BE2C (cell line): ENCODE measurements around the gene GALNT17.

ENCODE experiments used
- DNase-seq: peaks from one replicate; pipeline ENCODE4 v3.0.0-alpha.2; 2020
- H3K27me3 ChIP-seq: fragments of 250-450 bp; sonication (Bioruptor Pico); 2 replicates; pipeline ENCODE4 v1.5.1; 2020; ENCODE audit warnings: mild to moderate bottlenecking
- H3K36me3 ChIP-seq: fragments of 250-450 bp; sonication (Bioruptor Pico); 2 replicates; pipeline ENCODE4 v1.5.1; 2020; ENCODE audit warnings: mild to moderate bottlenecking
- H3K4me1 ChIP-seq: fragments of 250-450 bp; sonication (Bioruptor Pico); 2 replicates; pipeline ENCODE4 v1.5.1; 2020
- H3K4me3 ChIP-seq: 2 replicates; pipeline ENCODE4 v1.5.1; 2011; ENCODE audit warnings: low read depth, low read length
- H3K9me3 ChIP-seq: fragments of 250-450 bp; sonication (Bioruptor Pico); 2 replicates; pipeline ENCODE4 v1.5.1; 2020
- CTCF ChIP-seq: IDR thresholded peaks from 2 replicates; pipeline ENCODE4 v1.5.1; 2012; ENCODE audit warnings: mild to moderate bottlenecking, low read depth, low read length

GALNT17 gene

GRCh38 chr7:71750290-71750689, 618.3 kb downstream of the GALNT17 start:
- no peak for DNase-seq
- Histone ChIP-seq H3K4me3 (no peak overlapping the region), H3K9me3 (no peaks in the 10 kb centered on the region), H3K4me1 (no peaks in the 10 kb centered on the region), H3K36me3 (no peaks in the 10 kb centered on the region), H3K27me3 (no peaks in the 10 kb centered on the region; the same call in 1 of the 2 replicates)
- no peak for TF ChIP-seq CTCF

- no peaks in the 10 kb centered on the region for H3K9me3 ChIP-seq
- no peaks in the 10 kb centered on the region for H3K4me1 ChIP-seq
- H3K27me3 ChIP-seq, result no peaks in the 10 kb centered on the region; the same call in 1 of the 2 replicates
- DNase-seq, result peak; percentile 79
- no peak overlapping the region for H3K4me3 ChIP-seq
- peak; percentile 76 for TF ChIP-seq CTCF
- H3K36me3 ChIP-seq, result no peaks in the 10 kb centered on the region
These were observed 620.4 kb downstream of the GALNT17 start for GRCh38 chr7:71752171-71752935.

GRCh38 chr7:71753236-71753635, 621.3 kb downstream of the GALNT17 start:
- no peak for DNase-seq
- no peak for TF ChIP-seq CTCF
- H3K27me3 ChIP-seq, result no peaks in the 10 kb centered on the region; the same call in 1 of the 2 replicates
- no peaks in the 10 kb centered on the region for H3K4me1 ChIP-seq
- no peak overlapping the region for H3K4me3 ChIP-seq
- H3K9me3 ChIP-seq, result no peaks in the 10 kb centered on the region
- H3K36me3 ChIP-seq, result no peaks in the 10 kb centered on the region

GRCh38 chr7:71753956-71754664, 622.2 kb downstream of the GALNT17 start:
- no peak for TF ChIP-seq CTCF
- Histone ChIP-seq H3K9me3 (no peaks in the 10 kb centered on the region), H3K4me1 (no peaks in the 10 kb centered on the region), H3K36me3 (no peaks in the 10 kb centered on the region), H3K27me3 (no peaks in the 10 kb centered on the region; the same call in 1 of the 2 replicates), H3K4me3 (no peak overlapping the region)
- no peak for DNase-seq

- Histone ChIP-seq H3K27me3 (no peaks in the 10 kb centered on the region; the same call in 1 of the 2 replicates), H3K9me3 (no peaks in the 10 kb centered on the region), H3K4me3 (no peak overlapping the region), H3K36me3 (no peaks in the 10 kb centered on the region), H3K4me1 (no peaks in the 10 kb centered on the region)
- no peak for DNase-seq
- no peak for TF ChIP-seq CTCF
These were observed 622.9 kb downstream of the GALNT17 start for GRCh38 chr7:71754828-71755227.

- no peak overlapping the region for H3K4me3 ChIP-seq
- H3K9me3 ChIP-seq, result no peaks in the 10 kb centered on the region
- H3K4me1 ChIP-seq, result no peaks in the 10 kb centered on the region
- no peaks in the 10 kb centered on the region for H3K36me3 ChIP-seq
- DNase-seq, result no peak
- no peaks in the 10 kb centered on the region for H3K27me3 ChIP-seq
- no peak for TF ChIP-seq CTCF
These were observed 629.4 kb downstream of the GALNT17 start for GRCh38 chr7:71761336-71761735.
